ENCODE measurements around the gene LASP1NB.
A peak's percentile ranks its signal among the peaks of the same experiment; 100 is the strongest.

Gene LASP1NB

DNA sequence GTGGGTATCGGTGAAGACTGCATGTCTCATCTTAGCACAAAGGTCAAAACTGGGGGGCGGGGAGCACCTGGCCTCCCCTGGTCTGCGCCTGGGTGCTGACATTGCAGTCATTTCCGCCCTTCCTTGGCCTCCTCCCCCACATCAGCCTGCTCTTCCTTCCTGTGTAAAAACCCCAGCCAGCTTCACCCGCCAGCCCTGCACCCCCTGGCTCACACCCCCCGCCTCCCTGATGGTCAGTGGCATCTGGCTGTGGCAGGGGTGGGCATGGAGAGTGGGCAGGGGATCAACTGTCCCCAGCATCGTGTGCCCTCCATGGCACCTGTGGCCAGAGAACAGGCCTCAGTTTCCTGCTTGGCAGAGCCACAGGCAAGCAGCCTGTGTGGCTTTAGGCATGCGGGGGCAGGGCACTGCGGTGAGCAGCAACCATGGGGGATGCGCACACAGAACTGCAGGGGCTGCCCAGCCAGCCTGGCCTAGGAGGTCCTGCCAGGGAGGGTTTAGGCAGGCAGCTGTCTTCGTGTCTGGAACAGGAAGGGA, 26.5 kb upstream of the LASP1NB start:
- no peak for ATAC-seq
- POLR2A ChIA-PET, result interaction anchor here (0.6 to 1.1 kb wide), 2 partner anchors 13 to 45 kb away, joined by 3 to 4 read pairs; no protein-coding TSS in a partner anchor
- peaks cover 40 to 72% of the 10 kb centered on the region in 2 experiments for H3K36me3 ChIP-seq (replicated peaks in 1 of 2; ENCODE audit: control insufficient read depth in 1 of 2, insufficient read depth in 2 of 2, low read length in 2 of 2)
- H3K4me2 ChIP-seq (ENCODE audit: low read depth, low read length), result no peak overlapping the region
- DNase-seq (ENCODE audit: low spot score), result no peak
- CTCF ChIA-PET (ENCODE audit: low intra/inter-chr PET ratio, low total read pairs), result no interaction called here
- H3K27me3 ChIP-seq (ENCODE audit: control insufficient read depth in 1 of 2, insufficient read depth in 2 of 2, low read length in 2 of 2), result no peaks in the 10 kb centered on the region
- TF ChIP-seq ZSCAN31 (CRISPR knock-in tag; IDR thresholded peaks at IDR 0.05; ENCODE audit: low read depth) (no peak), AGO2 (optimal IDR thresholded peaks at IDR 0.05; ENCODE audit: low read depth, low read length) (peak; percentile 74), ZNF768 (CRISPR knock-in tag; IDR thresholded peaks at IDR 0.05) (peak; percentile 30; the same call in 1 of the 2 replicates)
- no peaks in the 10 kb centered on the region for H3K79me2 ChIP-seq (ENCODE audit: insufficient read depth, low read length)
- in situ Hi-C loops (cut with HindIII; ENCODE audit: extremely low pct_ligation_motif_present, low pct_unique_long_range_greater_than_20kb) (no loop called here), intact Hi-C loops (cut with micrococcal nuclease; ENCODE audit: unreplicated experiment) (no loop called here)
- no peak overlapping the region for H2AFZ ChIP-seq (ENCODE audit: low read length)
- H4K20me1 ChIP-seq (ENCODE audit: insufficient read depth, low read length), result peaks cover 5% of the 10 kb centered on the region; the same call in 1 of the 2 replicates
- BruUV-seq (replicated peaks), result no TSS peak
- no peaks in the 10 kb centered on the region for H3K9me3 ChIP-seq (ENCODE audit: low read length)
- no peak overlapping the region for H3K9ac ChIP-seq (ENCODE audit: insufficient read depth, low read depth, low read length)
- H3K4me1 ChIP-seq (ENCODE audit: insufficient read depth, low read length), result peaks cover 28% of the 10 kb centered on the region
- 96% methylated on average over 10 of the region's 11 CpGs for WGBS (ENCODE audit: low lambda C conversion rate)
- no peak overlapping the region for H3K27ac ChIP-seq (ENCODE audit: extremely low read length, insufficient read depth, low read length)
- no peak overlapping the region for H3K4me3 ChIP-seq (replicated peaks in 1 of 3; ENCODE audit: insufficient read depth in 1 of 3, low read depth in 2 of 3, low read length in 3 of 3)
- FAIRE-seq, result no peak

DNA sequence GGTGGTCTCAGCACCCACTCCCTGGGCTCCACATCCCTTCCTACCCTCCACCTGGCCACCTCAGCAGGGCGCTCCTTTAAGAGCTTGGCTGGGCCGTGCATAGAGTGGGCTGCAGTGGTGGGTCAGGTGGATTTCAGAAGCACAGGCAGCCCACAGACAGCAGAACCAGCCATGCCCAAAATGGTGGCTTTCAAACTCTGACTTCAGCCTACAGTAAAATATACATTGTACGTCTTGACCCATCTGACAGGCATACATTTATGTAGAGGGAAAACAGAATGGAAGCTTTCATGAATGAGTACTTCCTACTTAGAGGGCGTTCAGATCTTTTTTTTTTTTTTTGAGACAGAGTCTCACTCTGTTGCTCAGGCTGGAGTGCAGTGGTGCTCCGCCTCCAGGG, 26.0 kb upstream of the LASP1NB start:
- POLR2A ChIA-PET, result interaction anchor here (0.6 kb wide), 1 partner anchor 45 kb away, joined by 3 read pairs; no protein-coding TSS in a partner anchor
- in situ Hi-C loops (cut with HindIII; ENCODE audit: extremely low pct_ligation_motif_present, low pct_unique_long_range_greater_than_20kb) (no loop called here), intact Hi-C loops (cut with micrococcal nuclease; ENCODE audit: unreplicated experiment) (no loop called here)
- DNase-seq (ENCODE audit: low spot score), result no peak
- Histone ChIP-seq H3K9me3 (ENCODE audit: low read length) (no peaks in the 10 kb centered on the region), H3K27ac (ENCODE audit: extremely low read length, insufficient read depth, low read length) (no peak overlapping the region), H3K36me3 (replicated peaks in 1 of 2; ENCODE audit: control insufficient read depth in 1 of 2, insufficient read depth in 2 of 2, low read length in 2 of 2) (peaks cover 37 to 72% of the 10 kb centered on the region in 2 experiments), H4K20me1 (ENCODE audit: insufficient read depth, low read length) (peaks cover 5% of the 10 kb centered on the region; the same call in 1 of the 2 replicates), H3K4me1 (ENCODE audit: insufficient read depth, low read length) (peaks cover 28% of the 10 kb centered on the region), H3K9ac (ENCODE audit: insufficient read depth, low read depth, low read length) (no peak overlapping the region), H3K79me2 (ENCODE audit: insufficient read depth, low read length) (no peaks in the 10 kb centered on the region), H3K4me3 (replicated peaks in 1 of 3; ENCODE audit: insufficient read depth in 1 of 3, low read depth in 2 of 3, low read length in 3 of 3) (no peak overlapping the region), H3K4me2 (ENCODE audit: low read depth, low read length) (no peak overlapping the region), H3K27me3 (ENCODE audit: control insufficient read depth in 1 of 2, insufficient read depth in 2 of 2, low read length in 2 of 2) (no peaks in the 10 kb centered on the region), H2AFZ (ENCODE audit: low read length) (no peak overlapping the region)
- no peak for ATAC-seq
- CTCF ChIA-PET (ENCODE audit: low intra/inter-chr PET ratio, low total read pairs), result no interaction called here
- BruUV-seq (replicated peaks), result no TSS peak
- FAIRE-seq, result no peak
- TF ChIP-seq FOXA3 (CRISPR knock-in tag; IDR thresholded peaks at IDR 0.05) (no peak), SP4 (CRISPR knock-in tag; IDR thresholded peaks at IDR 0.05) (no peak), ZNF691 (CRISPR knock-in tag; IDR thresholded peaks at IDR 0.05; ENCODE audit: borderline replicate concordance, low read depth) (no peak), JUN (CRISPR knock-in tag; IDR thresholded peaks at IDR 0.05) (no peak), MBNL3 (CRISPR knock-in tag; conservative IDR thresholded peaks at IDR 0.05) (no peak), ZBTB21 (CRISPR knock-in tag; IDR thresholded peaks at IDR 0.05) (no peak), ZBTB7A (CRISPR knock-in tag; IDR thresholded peaks at IDR 0.05) (no peak)
- TF ChIP-seq, protein P1, sequence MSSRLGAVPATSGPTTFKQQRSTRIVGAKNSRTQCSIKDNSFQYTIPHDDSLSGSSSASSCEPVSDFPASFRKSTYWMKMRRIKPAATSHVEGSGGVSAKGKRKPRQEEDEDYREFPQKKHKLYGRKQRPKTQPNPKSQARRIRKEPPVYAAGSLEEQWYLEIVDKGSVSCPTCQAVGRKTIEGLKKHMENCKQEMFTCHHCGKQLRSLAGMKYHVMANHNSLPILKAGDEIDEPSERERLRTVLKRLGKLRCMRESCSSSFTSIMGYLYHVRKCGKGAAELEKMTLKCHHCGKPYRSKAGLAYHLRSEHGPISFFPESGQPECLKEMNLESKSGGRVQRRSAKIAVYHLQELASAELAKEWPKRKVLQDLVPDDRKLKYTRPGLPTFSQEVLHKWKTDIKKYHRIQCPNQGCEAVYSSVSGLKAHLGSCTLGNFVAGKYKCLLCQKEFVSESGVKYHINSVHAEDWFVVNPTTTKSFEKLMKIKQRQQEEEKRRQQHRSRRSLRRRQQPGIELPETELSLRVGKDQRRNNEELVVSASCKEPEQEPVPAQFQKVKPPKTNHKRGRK (CRISPR knock-in tag; IDR thresholded peaks at IDR 0.05), result no peak
- TF ChIP-seq, protein P2, sequence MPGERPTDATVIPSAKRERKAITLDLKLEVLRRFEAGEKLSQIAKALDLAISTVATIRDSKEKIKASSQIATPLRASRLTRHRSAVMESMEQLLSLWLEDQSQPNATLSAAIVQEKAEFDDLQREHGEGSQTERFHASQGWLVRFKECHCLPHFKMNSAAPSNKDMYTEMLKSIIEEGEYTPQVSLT (CRISPR knock-in tag; IDR thresholded peaks at IDR 0.05; ENCODE audit: borderline replicate concordance, low read depth), result no peak
- 94% methylated on average over 3 of the region's 5 CpGs for WGBS (ENCODE audit: low lambda C conversion rate)

Measured in HepG2 (cell line).